K562 (cell line): ENCODE results near the gene RCL1.

Experiments
- BRF2 ChIP-seq: IDR thresholded peaks from 3 replicates; pipeline ENCODE4 v1.6.1; 2011; ENCODE audit warnings: borderline replicate concordance, mild to moderate bottlenecking; ENCODE audit not compliant: insufficient read length, insufficient read depth
- FOXM1 ChIP-seq, 2 experiments: fragments of 450-650 bp in 1 of 2; sonication (generic) in 1 of 2; formaldehyde crosslinking in 1 of 2; IDR thresholded peaks; 2 replicates each; pipeline versions ENCODE4 v1.6.1 to v1.9.0; 2017 to 2022; ENCODE audit warnings: low read depth in 2 of 2, mild to moderate bottlenecking in 2 of 2, missing genetic modification reagents in 1 of 2, moderate library complexity in 1 of 2
- GATAD2B ChIP-seq: fragments of 450-650 bp; IDR thresholded peaks from 2 replicates; pipeline ENCODE4 v1.6.1; 2017; ENCODE audit warnings: mild to moderate bottlenecking, borderline replicate concordance
- HDAC1 ChIP-seq, 2 experiments: fragments of 450-650 bp; IDR thresholded peaks; 2 replicates each; pipeline ENCODE4 v1.6.1; 2016 to 2017; ENCODE audit warnings: inconsistent platforms in 1 of 2, mild to moderate bottlenecking in 1 of 2, moderate library complexity in 1 of 2
- HNRNPUL1 ChIP-seq: fragments of 200-400 bp; formaldehyde crosslinking; IDR thresholded peaks from 2 replicates; pipeline ENCODE4 v1.6.1; 2017; ENCODE audit warnings: low read length
- MGA ChIP-seq: fragments of 450-650 bp; IDR thresholded peaks from 2 replicates; pipeline ENCODE4 v1.6.1; 2016; ENCODE audit warnings: mild to moderate bottlenecking, moderate library complexity
- MTA3 ChIP-seq: fragments of 450-650 bp; formaldehyde crosslinking; IDR thresholded peaks from 2 replicates; pipeline ENCODE4 v1.6.1; 2017; ENCODE audit warnings: mild to moderate bottlenecking, borderline replicate concordance
- PHB2 ChIP-seq: fragments of 450-650 bp; IDR thresholded peaks from 2 replicates; pipeline ENCODE4 v1.6.1; 2017; ENCODE audit warnings: low read depth
- SRSF9 ChIP-seq: fragments of 200-400 bp; formaldehyde crosslinking; IDR thresholded peaks from 2 replicates; pipeline ENCODE4 v1.6.1; 2017; ENCODE audit warnings: low read depth, low read length, borderline replicate concordance
- TEAD4 ChIP-seq, 2 experiments: sonication (generic) in 1 of 2; formaldehyde crosslinking in 1 of 2; IDR thresholded peaks; 2 replicates each; pipeline versions ENCODE4 v1.6.1 to v1.8.0; 2012 to 2022; ENCODE audit warnings: borderline replicate concordance in 1 of 2, inconsistent platforms in 1 of 2, low read length in 1 of 2, mild to moderate bottlenecking in 1 of 2, missing genetic modification reagents in 1 of 2
- ZNF586 ChIP-seq: fragments of 450-650 bp; formaldehyde crosslinking; conservative IDR thresholded peaks from 2 replicates; pipeline ENCODE4 v1.4.0; 2020; ENCODE audit warnings: mild to moderate bottlenecking, moderate library complexity
- TF ChIP-seq, protein P1 (sequence below), 3 experiments: IDR thresholded peaks in 2 of 3; conservative IDR thresholded peaks in 1 of 3; 2 replicates each; pipeline ENCODE4 v1.5.1; 2011 to 2012; ENCODE audit warnings: low read length in 3 of 3, mild to moderate bottlenecking in 3 of 3, control low read depth in 2 of 3, improper control_type of control experiment in 1 of 3, inconsistent platforms in 1 of 3, low read depth in 1 of 3, mixed read lengths in 1 of 3, moderate library complexity in 1 of 3; ENCODE audit not compliant: insufficient read depth in 2 of 3
- TF ChIP-seq, protein P2 (sequence below): sonication (generic); formaldehyde crosslinking; IDR thresholded peaks from 2 replicates; pipeline ENCODE4 v1.8.0; 2022; ENCODE audit warnings: mild to moderate bottlenecking, missing genetic modification reagents, borderline replicate concordance

GRCh38 chr9:4832786-4833579, 40.2 kb downstream of the RCL1 start:
- no peak for TF ChIP-seq MTA3
- TF ChIP-seq SRSF9: no peak
- no peak for TF ChIP-seq HNRNPUL1
- TF ChIP-seq BRF2: no peak
- TF ChIP-seq, protein P1, sequence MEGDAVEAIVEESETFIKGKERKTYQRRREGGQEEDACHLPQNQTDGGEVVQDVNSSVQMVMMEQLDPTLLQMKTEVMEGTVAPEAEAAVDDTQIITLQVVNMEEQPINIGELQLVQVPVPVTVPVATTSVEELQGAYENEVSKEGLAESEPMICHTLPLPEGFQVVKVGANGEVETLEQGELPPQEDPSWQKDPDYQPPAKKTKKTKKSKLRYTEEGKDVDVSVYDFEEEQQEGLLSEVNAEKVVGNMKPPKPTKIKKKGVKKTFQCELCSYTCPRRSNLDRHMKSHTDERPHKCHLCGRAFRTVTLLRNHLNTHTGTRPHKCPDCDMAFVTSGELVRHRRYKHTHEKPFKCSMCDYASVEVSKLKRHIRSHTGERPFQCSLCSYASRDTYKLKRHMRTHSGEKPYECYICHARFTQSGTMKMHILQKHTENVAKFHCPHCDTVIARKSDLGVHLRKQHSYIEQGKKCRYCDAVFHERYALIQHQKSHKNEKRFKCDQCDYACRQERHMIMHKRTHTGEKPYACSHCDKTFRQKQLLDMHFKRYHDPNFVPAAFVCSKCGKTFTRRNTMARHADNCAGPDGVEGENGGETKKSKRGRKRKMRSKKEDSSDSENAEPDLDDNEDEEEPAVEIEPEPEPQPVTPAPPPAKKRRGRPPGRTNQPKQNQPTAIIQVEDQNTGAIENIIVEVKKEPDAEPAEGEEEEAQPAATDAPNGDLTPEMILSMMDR (IDR thresholded peaks at IDR 0.05 in 2 of 3, conservative IDR thresholded peaks at IDR 0.05 in 1 of 3; ENCODE audit: insufficient read depth in 2 of 3, low read depth in 1 of 3, low read length in 3 of 3): no peak
- TF ChIP-seq ZNF586 (CRISPR knock-in tag): no peak
- peak; percentile 71 for TF ChIP-seq FOXM1 (IDR thresholded peaks at IDR 0.05; ENCODE audit: low read depth)
- no peak for TF ChIP-seq FOXM1 (CRISPR knock-in tag; IDR thresholded peaks at IDR 0.05; ENCODE audit: low read depth)
- TF ChIP-seq TEAD4 (IDR thresholded peaks at IDR 0.05; ENCODE audit: low read length): peak; percentile 59; the same call in 1 of the 2 replicates
- TF ChIP-seq TEAD4 (CRISPR knock-in tag; IDR thresholded peaks at IDR 0.05; ENCODE audit: borderline replicate concordance): no peak
- TF ChIP-seq PHB2: no peak
- no peak for TF ChIP-seq GATAD2B
- no peak for TF ChIP-seq MGA
- peak in 1 of 2 experiments; percentile 55; a peak in 1 of 4 replicates for TF ChIP-seq HDAC1 (IDR thresholded peaks at IDR 0.05)
- TF ChIP-seq, protein P2, sequence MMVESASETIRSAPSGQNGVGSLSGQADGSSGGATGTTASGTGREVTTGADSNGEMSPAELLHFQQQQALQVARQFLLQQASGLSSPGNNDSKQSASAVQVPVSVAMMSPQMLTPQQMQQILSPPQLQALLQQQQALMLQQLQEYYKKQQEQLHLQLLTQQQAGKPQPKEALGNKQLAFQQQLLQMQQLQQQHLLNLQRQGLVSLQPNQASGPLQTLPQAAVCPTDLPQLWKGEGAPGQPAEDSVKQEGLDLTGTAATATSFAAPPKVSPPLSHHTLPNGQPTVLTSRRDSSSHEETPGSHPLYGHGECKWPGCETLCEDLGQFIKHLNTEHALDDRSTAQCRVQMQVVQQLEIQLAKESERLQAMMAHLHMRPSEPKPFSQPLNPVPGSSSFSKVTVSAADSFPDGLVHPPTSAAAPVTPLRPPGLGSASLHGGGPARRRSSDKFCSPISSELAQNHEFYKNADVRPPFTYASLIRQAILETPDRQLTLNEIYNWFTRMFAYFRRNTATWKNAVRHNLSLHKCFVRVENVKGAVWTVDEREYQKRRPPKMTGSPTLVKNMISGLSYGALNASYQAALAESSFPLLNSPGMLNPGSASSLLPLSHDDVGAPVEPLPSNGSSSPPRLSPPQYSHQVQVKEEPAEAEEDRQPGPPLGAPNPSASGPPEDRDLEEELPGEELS (CRISPR knock-in tag): no peak
